NCI-H526 (cell line): Measurements from ENCODE around the gene FLYWCH2.
"Not testable (repeated sequence)": the region's sequence is repeated elsewhere in the genome, so short reads cannot be mapped to it uniquely, and the experiment has no call there.

Experiments used
- DNase-seq, 2 experiments: peaks; one replicate each; lab custom pipeline; 2025; lab: John Stamatoyannopoulos, UW

The FLYWCH2 gene

DNA sequence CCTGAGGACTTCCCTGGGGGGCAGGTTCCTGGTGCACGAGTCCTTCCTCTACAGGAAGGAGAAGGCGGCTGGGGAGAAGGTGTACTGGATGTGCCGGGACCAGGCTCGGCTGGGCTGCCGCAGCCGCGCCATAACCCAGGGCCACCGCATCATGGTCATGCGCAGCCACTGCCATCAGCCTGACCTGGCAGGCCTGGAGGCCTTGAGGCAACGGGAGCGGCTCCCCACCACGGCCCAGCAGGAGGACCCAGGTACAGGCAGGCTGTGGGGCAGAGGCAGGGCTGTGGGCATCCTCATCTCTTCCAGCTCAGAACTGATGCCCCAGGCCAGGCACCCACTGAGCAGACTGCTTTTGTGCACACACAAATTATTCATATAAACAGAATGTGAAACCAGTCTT, 55.2 kb downstream of the FLYWCH2 start:
- no peak for DNase-seq

DNA sequence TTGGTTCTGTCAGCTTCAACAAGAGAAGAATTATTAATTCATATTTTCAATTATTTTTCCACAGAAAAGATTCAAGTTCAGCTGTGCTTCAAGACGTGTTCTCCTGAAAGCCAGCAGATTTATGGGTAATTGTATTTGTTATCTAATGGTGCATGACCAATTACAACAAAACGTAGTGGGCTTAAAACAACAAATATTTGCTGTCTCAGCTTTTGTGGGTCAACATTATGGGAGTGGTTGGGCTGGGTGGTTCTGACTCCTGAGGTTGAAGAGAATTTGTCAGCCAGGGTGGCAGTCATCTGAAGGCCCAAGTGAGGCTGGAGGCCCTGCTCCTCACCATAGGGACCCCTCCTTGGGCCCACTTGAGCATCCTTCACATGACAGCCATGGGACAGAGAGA, 57.0 kb downstream of the FLYWCH2 start:
- DNase-seq, result no peak

DNA sequence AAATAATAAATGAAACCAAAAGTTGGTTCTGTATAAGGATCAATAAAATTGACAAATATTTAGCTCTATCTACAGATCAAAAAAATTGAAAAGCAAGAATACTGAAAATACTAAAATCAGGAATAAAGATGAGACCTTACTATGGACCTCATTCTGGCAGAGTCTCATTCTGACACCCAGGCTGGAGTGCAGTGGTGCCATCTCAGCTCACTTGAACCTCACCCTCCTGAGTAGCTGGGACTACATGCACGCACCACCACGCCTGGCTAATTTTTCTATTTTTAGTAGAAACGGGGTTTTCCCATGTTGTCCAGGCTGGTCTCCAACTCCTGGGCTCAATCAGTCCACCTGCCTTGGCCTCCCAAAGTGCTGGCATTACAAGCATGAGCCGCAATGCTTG, 59.0 kb downstream of the FLYWCH2 start:
- DNase-seq, result no peak

DNA sequence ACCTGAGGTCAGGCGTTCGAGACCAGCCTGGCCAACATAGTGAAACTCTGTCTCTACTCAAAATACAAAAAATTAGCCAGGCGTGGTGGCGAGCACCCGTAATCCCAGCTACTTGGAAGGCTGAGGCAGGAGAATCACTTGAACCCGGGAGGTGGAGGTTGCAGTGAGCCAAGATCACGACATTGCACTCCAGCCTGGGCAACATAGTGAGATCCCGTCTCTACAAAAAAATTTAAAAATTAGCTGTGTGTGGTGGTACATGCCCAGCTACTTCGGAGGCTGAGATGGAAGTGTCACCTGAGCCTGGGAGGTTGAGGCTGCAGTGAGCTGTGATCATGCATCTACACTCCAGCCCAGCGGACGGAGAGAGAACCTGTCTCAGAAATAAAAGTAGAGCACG, 60.7 kb downstream of the FLYWCH2 start:
- DNase-seq, result not testable (repeated sequence)

DNA sequence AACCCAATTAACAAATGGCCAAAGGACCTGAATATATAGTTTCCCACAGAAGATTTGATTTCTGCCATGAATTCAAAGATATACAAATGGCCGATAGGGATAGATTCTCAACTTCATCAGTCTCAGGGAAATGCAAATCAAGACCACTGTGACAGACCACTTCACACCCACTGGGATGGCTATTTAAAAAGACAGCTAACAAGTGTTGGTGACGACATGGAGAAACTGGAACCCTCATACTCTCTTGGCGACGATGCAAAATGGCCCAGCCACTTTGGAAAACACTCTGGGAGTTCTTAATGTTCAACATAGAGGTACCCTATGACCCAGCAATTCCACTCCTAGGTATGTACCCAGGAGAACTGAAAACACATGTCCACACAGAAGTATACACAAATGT, 63.6 kb downstream of the FLYWCH2 start:
- no peak for DNase-seq
